GM18907 (cell line): Measurements from ENCODE around the gene BRICD5.

Experiments used
- ATAC-seq: cut with Tn5 transposase; IDR thresholded peaks from one replicate; pipeline ENCODE4 v1.9.1; 2021; ENCODE audit warnings: mild to moderate bottlenecking, moderate library complexity; ENCODE audit not compliant: unreplicated experiment

Gene BRICD5

GRCh38 chr16:2237493-2238149, 27.0 kb upstream of the BRICD5 start:
- ATAC-seq = no peak

GRCh38 chr16:2237102-2237482, 26.4 kb upstream of the BRICD5 start:
- no peak for ATAC-seq

DNA sequence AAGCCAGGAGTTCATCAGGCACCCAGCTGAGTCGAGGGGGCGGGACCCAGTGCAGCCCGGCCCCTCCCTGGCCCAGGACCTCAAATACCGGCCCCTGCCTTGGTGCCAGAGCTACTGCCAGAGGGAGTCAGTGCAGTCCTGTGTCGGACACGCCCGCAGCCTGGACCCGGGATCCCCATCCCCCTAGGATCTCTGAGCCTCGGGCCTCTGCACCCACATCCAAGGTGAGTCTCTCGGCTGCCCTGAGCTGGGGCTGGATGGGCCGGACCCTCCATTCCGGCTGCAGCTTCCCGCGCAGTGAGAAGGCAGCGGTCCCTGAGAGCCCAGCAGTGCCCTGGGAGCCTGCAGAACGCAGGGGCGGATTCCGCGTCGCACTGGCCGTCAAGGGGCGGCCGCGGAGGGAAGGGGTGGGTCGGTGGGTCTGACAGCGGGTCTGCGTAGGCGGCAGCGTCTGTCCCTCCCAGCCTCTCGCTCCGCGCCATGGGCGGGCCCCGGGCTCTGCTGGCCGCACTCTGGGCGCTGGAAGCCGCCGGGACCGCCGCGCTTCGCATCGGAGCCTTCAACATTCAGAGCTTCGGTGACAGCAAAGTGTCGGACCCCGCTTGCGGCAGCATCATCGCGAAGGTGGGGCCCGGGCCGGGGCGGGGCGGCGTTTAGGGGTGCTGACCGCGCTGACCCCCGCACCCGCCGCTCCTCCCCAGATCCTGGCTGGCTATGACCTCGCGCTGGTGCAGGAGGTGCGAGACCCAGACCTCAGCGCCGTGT, 25.9 kb upstream of the BRICD5 start, which contains the start of gene DNASE1L2:
TSS of gene DNASE1L2 (plus strand) at position 108 of the 765 bp plus-strand sequence. CDS start at position 481, 373 bp downstream.
- ATAC-seq = no peak

DNA sequence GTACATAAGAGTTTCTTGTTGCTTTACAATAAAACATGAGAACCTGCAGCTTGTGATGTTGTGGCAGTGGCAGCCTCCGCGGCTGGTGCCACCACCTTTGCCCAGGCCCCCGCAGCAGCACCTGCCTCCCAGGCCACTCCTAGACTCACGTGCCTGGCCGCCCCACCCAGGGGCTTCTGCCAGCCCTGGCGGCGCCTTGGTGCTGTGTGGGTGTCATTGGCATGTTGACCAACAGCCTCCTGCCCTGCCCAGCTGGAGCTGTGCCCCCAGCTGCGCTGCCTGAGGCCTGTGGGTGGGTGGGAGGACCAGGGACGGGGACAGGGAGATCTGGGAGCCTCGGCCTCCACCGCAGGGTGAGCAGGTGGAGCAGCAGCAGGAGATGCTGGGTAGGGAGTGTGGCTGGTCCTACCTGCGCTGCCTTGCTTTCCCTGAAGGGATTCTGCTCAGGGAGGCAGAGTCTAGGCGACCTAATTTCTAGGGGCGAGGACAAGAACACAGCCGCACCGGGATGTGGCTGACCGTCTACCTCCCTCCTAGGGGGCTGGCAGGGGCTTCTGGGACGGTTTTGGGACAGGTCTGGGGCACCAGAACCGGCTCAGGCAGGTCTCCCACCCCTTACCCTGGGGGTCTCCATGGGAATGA, 25.2 kb upstream of the BRICD5 start:
- no peak for ATAC-seq

- no peak for ATAC-seq
Observed at GRCh38 chr16:2235234-2235651, 24.6 kb upstream of the BRICD5 start.

GRCh38 chr16:2234813-2235170, 24.1 kb upstream of the BRICD5 start:
- no peak for ATAC-seq

DNA sequence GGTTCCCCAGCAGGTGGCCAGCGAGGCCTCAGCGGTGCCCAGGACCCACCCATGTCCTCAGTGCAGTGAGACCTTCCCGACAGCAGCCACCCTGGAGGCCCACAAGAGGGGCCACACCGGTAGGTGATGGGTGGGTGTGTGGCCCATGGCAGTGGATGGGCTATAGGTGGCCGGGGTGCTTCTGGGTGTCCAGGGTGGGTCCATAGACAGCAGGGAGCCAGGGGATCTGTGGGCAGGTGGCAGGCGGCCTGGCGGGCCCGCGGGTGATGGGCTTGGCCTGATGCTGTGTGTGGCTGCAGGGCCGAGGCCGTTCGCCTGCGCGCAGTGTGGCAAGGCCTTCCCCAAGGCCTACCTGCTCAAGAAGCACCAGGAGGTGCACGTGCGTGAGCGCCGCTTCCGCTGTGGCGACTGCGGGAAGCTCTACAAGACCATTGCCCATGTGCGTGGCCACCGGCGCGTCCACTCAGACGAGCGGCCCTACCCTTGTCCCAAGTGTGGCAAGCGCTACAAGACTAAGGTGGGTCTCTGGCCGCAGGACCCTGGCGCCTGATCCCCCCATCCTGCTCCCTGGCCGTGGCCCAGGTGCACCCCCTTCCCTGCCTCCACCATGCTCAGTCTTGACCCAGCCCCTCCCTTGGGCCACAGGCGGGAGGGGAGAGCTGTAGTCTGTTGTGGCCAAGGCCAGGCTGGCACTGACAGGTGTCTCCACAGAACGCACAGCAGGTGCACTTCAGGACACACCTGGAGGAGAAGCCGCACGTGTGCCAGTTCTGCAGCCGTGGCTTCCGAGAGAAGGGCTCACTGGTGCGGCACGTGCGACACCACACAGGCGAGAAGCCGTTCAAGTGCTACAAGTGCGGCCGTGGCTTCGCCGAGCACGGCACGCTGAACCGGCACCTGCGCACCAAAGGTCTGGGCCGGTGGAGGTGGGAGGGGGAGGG, 23.5 kb upstream of the BRICD5 start:
- ATAC-seq = no peak

GRCh38 chr16:2233046-2233775, 22.5 kb upstream of the BRICD5 start:
- ATAC-seq = no peak

DNA sequence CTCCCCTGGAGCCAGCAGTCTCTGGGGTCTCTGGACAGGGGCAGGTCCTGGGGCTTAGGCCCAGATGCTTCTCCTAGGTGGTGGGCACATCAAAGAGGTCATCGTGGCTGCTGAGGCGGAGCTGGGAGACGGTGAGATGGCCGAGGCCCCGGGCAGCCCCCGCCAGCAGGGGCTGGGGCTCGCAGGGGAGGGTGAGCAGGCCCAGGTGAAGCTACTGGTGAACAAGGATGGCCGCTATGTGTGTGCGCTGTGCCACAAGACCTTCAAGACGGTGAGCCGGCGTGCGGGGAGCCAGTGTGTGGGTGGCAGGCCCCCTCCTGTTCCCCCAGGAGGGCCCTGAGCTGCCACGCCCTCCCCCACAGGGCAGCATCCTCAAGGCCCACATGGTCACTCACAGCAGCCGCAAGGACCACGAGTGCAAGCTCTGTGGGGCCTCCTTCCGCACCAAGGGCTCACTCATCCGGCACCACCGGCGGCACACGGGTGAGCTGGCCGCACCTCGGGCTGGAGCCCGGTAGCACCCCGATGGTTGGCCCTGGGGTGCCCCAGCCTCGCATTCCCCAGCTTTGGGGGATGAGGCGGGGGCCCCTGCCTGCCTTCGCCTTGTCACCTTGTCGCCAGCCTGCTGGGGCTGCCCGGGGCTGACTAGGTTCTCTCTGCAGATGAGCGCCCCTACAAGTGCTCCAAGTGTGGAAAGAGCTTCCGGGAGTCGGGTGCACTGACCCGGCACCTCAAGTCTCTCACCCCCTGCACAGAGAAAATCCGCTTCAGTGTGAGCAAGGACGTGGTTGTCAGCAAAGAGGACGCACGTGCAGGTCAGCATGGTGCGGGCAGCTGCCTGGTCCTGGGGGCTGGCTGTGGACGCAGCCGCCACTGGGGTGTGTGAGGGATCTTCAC, 21.7 kb upstream of the BRICD5 start:
- no peak for ATAC-seq

GRCh38 chr16:2231016-2231931, 20.6 kb upstream of the BRICD5 start:
- no peak for ATAC-seq

GRCh38 chr16:2230376-2230775, 19.7 kb upstream of the BRICD5 start:
- no peak for ATAC-seq

DNA sequence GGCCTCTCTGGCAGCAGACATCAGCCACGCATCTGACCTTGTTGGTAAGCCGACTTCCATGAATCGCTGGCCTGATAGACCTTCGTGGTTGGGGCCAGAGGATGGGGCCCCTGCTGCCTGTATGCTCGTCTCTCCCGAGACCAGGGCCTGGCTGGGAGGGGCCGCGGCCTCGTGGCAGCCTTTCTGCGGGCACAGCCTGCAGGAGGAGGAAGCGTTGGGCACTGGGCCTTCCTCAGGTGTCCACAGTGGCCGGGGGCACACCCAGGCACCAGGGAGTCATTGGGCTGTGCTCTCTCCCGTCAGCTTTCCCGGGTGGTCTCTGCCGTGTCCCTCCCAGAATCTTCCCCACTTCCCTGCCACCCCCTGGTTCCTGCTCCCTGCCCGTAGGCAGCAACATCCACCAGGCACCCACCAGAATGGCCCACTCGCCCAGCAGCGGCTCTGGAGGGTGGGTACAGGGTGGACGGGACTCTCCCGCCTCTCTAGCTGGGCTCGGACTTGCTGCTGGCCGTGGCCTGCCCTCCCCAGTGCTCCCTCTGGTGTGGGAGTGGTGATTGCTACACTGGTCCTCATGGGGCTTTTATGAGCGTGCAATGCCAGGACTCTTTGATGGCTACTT, 19.1 kb upstream of the BRICD5 start:
- ATAC-seq = no peak

GRCh38 chr16:2229091-2229490, 18.4 kb upstream of the BRICD5 start:
- ATAC-seq = no peak

GRCh38 chr16:2228161-2228824, 17.6 kb upstream of the BRICD5 start:
- ATAC-seq = no peak

DNA sequence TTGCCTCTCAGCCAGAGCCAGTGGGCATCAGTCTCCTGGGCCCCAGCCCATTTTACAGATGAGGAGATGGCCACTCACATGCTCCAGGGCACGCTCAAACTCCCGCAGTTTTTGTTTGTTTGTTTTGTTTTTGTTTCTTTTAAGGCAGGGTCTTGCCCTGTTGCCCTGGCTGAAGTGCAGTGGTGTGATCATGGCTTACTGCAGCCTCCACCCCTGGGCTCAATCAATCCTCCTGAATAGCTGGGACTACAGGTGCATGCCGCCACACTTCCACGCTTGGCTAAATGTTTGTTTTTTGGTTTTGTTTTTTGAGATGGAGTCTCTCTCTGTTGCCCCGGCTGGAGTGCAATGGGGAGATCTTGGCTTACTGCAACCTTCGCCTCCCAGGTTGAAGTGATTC, 16.3 kb upstream of the BRICD5 start:
- no peak for ATAC-seq

DNA sequence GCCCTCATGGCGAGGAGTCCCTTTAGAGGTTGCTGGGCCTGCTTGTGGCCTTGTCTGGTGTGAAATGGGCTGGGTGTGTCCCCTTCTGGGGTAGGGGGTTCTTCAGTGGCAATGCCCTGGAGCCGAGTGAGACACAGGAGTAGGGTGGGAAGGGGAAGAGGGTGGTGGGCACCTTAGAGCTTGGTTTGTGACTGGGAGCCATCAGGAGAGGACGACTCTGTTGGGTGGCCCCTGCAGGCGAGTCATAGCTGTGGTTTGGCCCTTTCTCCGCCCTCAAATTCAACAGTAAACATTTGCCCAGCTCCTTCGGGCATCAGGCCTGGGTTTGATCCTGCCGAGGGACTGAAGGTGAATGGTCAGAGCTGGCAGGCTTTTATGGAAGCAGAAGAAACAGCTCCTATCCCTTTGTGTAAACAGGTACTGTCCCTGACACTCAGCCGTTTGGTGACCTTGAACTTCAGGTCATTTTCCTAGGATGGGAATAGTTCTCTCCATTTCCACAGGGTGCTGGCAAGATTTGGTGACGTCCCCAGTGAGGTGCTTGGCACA, 15.7 kb upstream of the BRICD5 start:
- no peak for ATAC-seq

- ATAC-seq = peak; percentile 35
Observed at GRCh38 chr16:2223942-2224486, 13.4 kb upstream of the BRICD5 start.
